ENCODE results near the gene PTGER3. TPM values are rescaled to one million over a fixed set of nuclear protein-coding genes. Genes with fewer than 3 reads are reported as not detected.
"Not testable (repeated sequence)": the region's sequence is repeated elsewhere in the genome, so short reads cannot be mapped to it uniquely, and the experiment has no call there.

PTGER3 gene
- total RNA-seq, 1 donor from 2014 or later = 0.64 TPM

- Histone ChIP-seq H2AFZ (ENCODE audit: low read depth, low read length) (no peak overlapping the region), H4K20me1 (ENCODE audit: insufficient read depth, low read length) (no peaks in the 10 kb centered on the region), H3K36me3 (ENCODE audit: insufficient read depth, low read length) (no peaks in the 10 kb centered on the region), H3K4me1 (ENCODE audit: insufficient read depth, low read length) (no peaks in the 10 kb centered on the region), H3K4me2 (ENCODE audit: low read length) (no peak overlapping the region), H3K79me2 (ENCODE audit: insufficient read depth, low read length) (no peaks in the 10 kb centered on the region), H3K4me3 (ENCODE audit: insufficient read depth, low read depth, low read length) (no peak overlapping the region), H3K27me3 (ENCODE audit: insufficient read depth, low read length) (no peaks in the 10 kb centered on the region), H3K27ac (ENCODE audit: low read depth, low read length) (no peak overlapping the region), H3K9ac (ENCODE audit: low read length) (no peak overlapping the region), H3K9me3 (ENCODE audit: insufficient read depth, low read depth, low read length) (no peaks in the 10 kb centered on the region)
- FAIRE-seq (no peak), DNase-seq (ENCODE audit: low read depth) (no peak)
- Mint-ChIP-seq H3K36me3 (ENCODE audit: low read depth, unreplicated experiment) (no peaks in the 10 kb centered on the region), H3K9me3 (ENCODE audit: unreplicated experiment) (no peaks in the 10 kb centered on the region), H3K4me1 (ENCODE audit: low read depth, unreplicated experiment) (peaks cover 4% of the 10 kb centered on the region), H3K27me3 (ENCODE audit: low read depth, unreplicated experiment) (peaks cover 3% of the 10 kb centered on the region), H3K4me3 (ENCODE audit: unreplicated experiment) (no peak overlapping the region), H3K27ac (ENCODE audit: unreplicated experiment) (peak overlapping the region; percentile 21)
- TF ChIP-seq EZH2 (IDR thresholded peaks at IDR 0.05; ENCODE audit: insufficient read depth, low read length) = no peak
- TF ChIP-seq, protein P1, sequence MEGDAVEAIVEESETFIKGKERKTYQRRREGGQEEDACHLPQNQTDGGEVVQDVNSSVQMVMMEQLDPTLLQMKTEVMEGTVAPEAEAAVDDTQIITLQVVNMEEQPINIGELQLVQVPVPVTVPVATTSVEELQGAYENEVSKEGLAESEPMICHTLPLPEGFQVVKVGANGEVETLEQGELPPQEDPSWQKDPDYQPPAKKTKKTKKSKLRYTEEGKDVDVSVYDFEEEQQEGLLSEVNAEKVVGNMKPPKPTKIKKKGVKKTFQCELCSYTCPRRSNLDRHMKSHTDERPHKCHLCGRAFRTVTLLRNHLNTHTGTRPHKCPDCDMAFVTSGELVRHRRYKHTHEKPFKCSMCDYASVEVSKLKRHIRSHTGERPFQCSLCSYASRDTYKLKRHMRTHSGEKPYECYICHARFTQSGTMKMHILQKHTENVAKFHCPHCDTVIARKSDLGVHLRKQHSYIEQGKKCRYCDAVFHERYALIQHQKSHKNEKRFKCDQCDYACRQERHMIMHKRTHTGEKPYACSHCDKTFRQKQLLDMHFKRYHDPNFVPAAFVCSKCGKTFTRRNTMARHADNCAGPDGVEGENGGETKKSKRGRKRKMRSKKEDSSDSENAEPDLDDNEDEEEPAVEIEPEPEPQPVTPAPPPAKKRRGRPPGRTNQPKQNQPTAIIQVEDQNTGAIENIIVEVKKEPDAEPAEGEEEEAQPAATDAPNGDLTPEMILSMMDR (IDR thresholded peaks at IDR 0.05; ENCODE audit: insufficient read depth, low read depth, low read length) = no peak
Measured at GRCh38 chr1:70941563-70941962, 106.1 kb downstream of the PTGER3 start.

DNA sequence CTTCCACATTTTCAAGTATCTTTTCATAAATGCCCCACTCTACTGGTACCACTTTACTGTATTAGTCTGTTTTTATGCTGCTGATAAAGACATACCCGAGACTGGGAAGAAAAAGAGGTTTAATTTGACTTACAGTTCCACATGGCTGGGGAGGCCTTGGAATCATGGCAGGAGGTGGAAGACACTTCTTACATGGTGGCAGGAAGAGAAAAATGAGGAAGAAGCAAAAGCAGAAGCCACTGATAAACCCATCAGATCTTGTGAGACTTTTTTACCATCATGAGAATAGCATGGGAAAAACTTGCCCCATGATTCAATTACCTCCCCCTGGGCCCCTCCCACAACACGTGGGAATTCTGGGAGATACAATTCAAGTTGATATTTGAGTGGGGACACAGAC, 107.2 kb downstream of the PTGER3 start:
- H3K27me3 ChIP-seq (ENCODE audit: insufficient read depth, low read length); H3K9me3 ChIP-seq (ENCODE audit: insufficient read depth, low read depth, low read length); H3K9ac ChIP-seq (ENCODE audit: low read length); DNase-seq (ENCODE audit: low read depth); H3K4me1 Mint-ChIP-seq (ENCODE audit: low read depth, unreplicated experiment); H3K27me3 Mint-ChIP-seq (ENCODE audit: low read depth, unreplicated experiment); H3K4me3 ChIP-seq (ENCODE audit: insufficient read depth, low read depth, low read length); H3K4me3 Mint-ChIP-seq (ENCODE audit: unreplicated experiment); H3K27ac ChIP-seq (ENCODE audit: low read depth, low read length); H4K20me1 ChIP-seq (ENCODE audit: insufficient read depth, low read length); H3K36me3 ChIP-seq (ENCODE audit: insufficient read depth, low read length); FAIRE-seq; H3K79me2 ChIP-seq (ENCODE audit: insufficient read depth, low read length); H3K4me1 ChIP-seq (ENCODE audit: insufficient read depth, low read length); H3K36me3 Mint-ChIP-seq (ENCODE audit: low read depth, unreplicated experiment); H3K27ac Mint-ChIP-seq (ENCODE audit: unreplicated experiment); H3K9me3 Mint-ChIP-seq (ENCODE audit: unreplicated experiment); H2AFZ ChIP-seq (ENCODE audit: low read depth, low read length); H3K4me2 ChIP-seq (ENCODE audit: low read length): not testable (repeated sequence)

GRCh38 chr1:70934194-70934961, 113.2 kb downstream of the PTGER3 start:
- Histone ChIP-seq H3K4me2 (ENCODE audit: low read length) (no peak overlapping the region), H3K79me2 (ENCODE audit: insufficient read depth, low read length) (no peaks in the 10 kb centered on the region), H4K20me1 (ENCODE audit: insufficient read depth, low read length) (no peaks in the 10 kb centered on the region), H3K9me3 (ENCODE audit: insufficient read depth, low read depth, low read length) (no peaks in the 10 kb centered on the region), H3K36me3 (ENCODE audit: insufficient read depth, low read length) (no peaks in the 10 kb centered on the region), H3K9ac (ENCODE audit: low read length) (no peak overlapping the region), H3K27me3 (ENCODE audit: insufficient read depth, low read length) (no peaks in the 10 kb centered on the region), H3K27ac (ENCODE audit: low read depth, low read length) (no peak overlapping the region), H2AFZ (ENCODE audit: low read depth, low read length) (no peak overlapping the region), H3K4me3 (ENCODE audit: insufficient read depth, low read depth, low read length) (no peak overlapping the region), H3K4me1 (ENCODE audit: insufficient read depth, low read length) (no peaks in the 10 kb centered on the region)
- no peaks in the 10 kb centered on the region for H3K9me3 Mint-ChIP-seq (ENCODE audit: unreplicated experiment)
- H3K4me3 Mint-ChIP-seq (ENCODE audit: unreplicated experiment) = no peak overlapping the region
- no peaks in the 10 kb centered on the region for H3K4me1 Mint-ChIP-seq (ENCODE audit: low read depth, unreplicated experiment)
- FAIRE-seq = no peak
- H3K27ac Mint-ChIP-seq (ENCODE audit: unreplicated experiment) = no peak overlapping the region
- H3K27me3 Mint-ChIP-seq (ENCODE audit: low read depth, unreplicated experiment) = peaks cover 8% of the 10 kb centered on the region
- H3K36me3 Mint-ChIP-seq (ENCODE audit: low read depth, unreplicated experiment) = no peaks in the 10 kb centered on the region
- DNase-seq (ENCODE audit: low read depth) = no peak
- TF ChIP-seq, protein P1 (IDR thresholded peaks at IDR 0.05; ENCODE audit: insufficient read depth, low read depth, low read length) = no peak
- TF ChIP-seq EZH2 (IDR thresholded peaks at IDR 0.05; ENCODE audit: insufficient read depth, low read length) = no peak
